A549 (cell line): ENCODE results near the gene EFNA5. TPM values are rescaled to one million over a fixed set of nuclear protein-coding genes. Genes with fewer than 3 reads are reported as not detected.

Experiments
- ATAC-seq, 2 experiments: fragments of 200-7000 bp in 1 of 2; fragments of >200 bp in 1 of 2; cut with Nextera tagmentation in 1 of 2; cut with Tn5 transposase in 1 of 2; 3 replicates each; pipeline versions ENCODE4 v1.8.0 to v1.9.1; 2018 to 2020; ENCODE audit warnings: mild to moderate bottlenecking in 1 of 2, moderate library complexity in 1 of 2
- CTCF ChIA-PET: fragments of 300-600 bp; sonication (Branson Sonifier 250); formaldehyde crosslinking; extraction: SDS; loops from one replicate; lab custom pipeline; 2021; ENCODE audit warnings: antibody characterized with exemption, inconsistent platforms; lab: Yijun Ruan, JAX
- POLR2A ChIA-PET: fragments of 350-600 bp; formaldehyde crosslinking; extraction: SDS; loops from one replicate; lab custom pipeline; 2021; ENCODE audit warnings: antibody characterized with exemption, inconsistent platforms; lab: Yijun Ruan, JAX
- DNase-seq, 2 experiments: peaks; one replicate each; pipeline versions ENCODE4 v3.0.0 to v3.0.0-alpha.2; 2011 to 2016; ENCODE audit warnings: low read depth in 1 of 2, low spot score in 1 of 2
- FAIRE-seq: peaks from 2 replicates; lab custom pipeline; 2011; peaks lifted over from hg19 to GRCh38; lab: Jason Lieb, UNC
- H3K27ac ChIP-seq, 2 experiments: fragments of >200 bp; sonication (Bioruptor Twin); formaldehyde crosslinking; 3 replicates each; pipeline ENCODE4 v1.5.1; 2016 to 2017
- H3K4me1 ChIP-seq: fragments of >200 bp; sonication (Bioruptor Twin); formaldehyde crosslinking; 3 replicates; pipeline ENCODE4 v1.6.1; 2016
- H3K4me2 ChIP-seq: fragments of >200 bp; sonication (Bioruptor Twin); formaldehyde crosslinking; 3 replicates; pipeline ENCODE4 v1.6.1; 2016
- H3K4me3 ChIP-seq: fragments of >200 bp; sonication (Bioruptor Twin); formaldehyde crosslinking; 3 replicates; pipeline ENCODE4 v1.5.1; 2016
- H3K9me3 ChIP-seq: fragments of >200 bp; sonication (Bioruptor Twin); formaldehyde crosslinking; 3 replicates; pipeline ENCODE4 v1.6.1; 2016
- BHLHE40 ChIP-seq: IDR thresholded peaks from 2 replicates; pipeline ENCODE4 v1.6.1; 2012; ENCODE audit warnings: low read depth, low read length, inconsistent platforms
- E2F6 ChIP-seq: IDR thresholded peaks from 2 replicates; pipeline ENCODE4 v1.6.1; 2012; ENCODE audit warnings: low read depth, borderline replicate concordance
- EHMT2 ChIP-seq: fragments of 200-600 bp; sonication (generic); IDR thresholded peaks from 2 replicates; pipeline ENCODE4 v1.6.1; 2016; ENCODE audit warnings: antibody characterized with exemption, low read depth, mild to moderate bottlenecking, moderate library complexity
- ESRRA ChIP-seq: fragments of 150-350 bp; IDR thresholded peaks from 2 replicates; pipeline ENCODE4 v1.6.1; 2014; ENCODE audit warnings: mild to moderate bottlenecking, low read length, borderline replicate concordance
- GATA3 ChIP-seq: IDR thresholded peaks from 2 replicates; pipeline ENCODE4 v1.6.1; 2012; ENCODE audit warnings: borderline replicate concordance
- HES2 ChIP-seq: fragments of >200 bp; sonication (Bioruptor Twin); formaldehyde crosslinking; IDR thresholded peaks from 2 replicates; pipeline ENCODE4 v1.6.1; 2016
- HMGXB4 ChIP-seq: fragments of 250-450 bp; sonication (Bioruptor Pico); IDR thresholded peaks from 2 replicates; pipeline ENCODE4 v1.5.0; 2021; ENCODE audit warnings: mild to moderate bottlenecking, moderate library complexity, borderline replicate concordance
- HOXA7 ChIP-seq: fragments of 250-450 bp; sonication (Bioruptor Pico); IDR thresholded peaks from 2 replicates; pipeline ENCODE4 v1.5.0; 2020; ENCODE audit warnings: mild to moderate bottlenecking, moderate library complexity
- KDM5A ChIP-seq: fragments of 200-600 bp; sonication (generic); IDR thresholded peaks from 2 replicates; pipeline ENCODE4 v1.6.1; 2016; ENCODE audit warnings: antibody characterized with exemption, mild to moderate bottlenecking
- MAFK ChIP-seq: fragments of 450-650 bp; IDR thresholded peaks from 2 replicates; pipeline ENCODE4 v1.6.1; 2014; ENCODE audit not compliant: partially characterized antibody
- MAX ChIP-seq: IDR thresholded peaks from 2 replicates; pipeline ENCODE4 v1.6.1; 2012
- MAZ ChIP-seq: fragments of 150-350 bp; IDR thresholded peaks from 2 replicates; pipeline ENCODE4 v1.6.1; 2014; ENCODE audit warnings: antibody characterized with exemption, low read depth, low read length, borderline replicate concordance
- NR3C1 ChIP-seq: fragments of >200 bp; sonication (Bioruptor Twin); formaldehyde crosslinking; IDR thresholded peaks from 3 replicates; pipeline ENCODE4 v1.6.1; 2017
- PHF8 ChIP-seq: fragments of 200-600 bp; sonication (generic); IDR thresholded peaks from 2 replicates; pipeline ENCODE4 v1.6.1; 2016; ENCODE audit warnings: low read depth, mild to moderate bottlenecking, antibody characterized with exemption, moderate library complexity, borderline replicate concordance
- RNF2 ChIP-seq: fragments of 200-600 bp; sonication (generic); IDR thresholded peaks from 2 replicates; pipeline ENCODE4 v1.6.1; 2016; ENCODE audit warnings: low read depth, mild to moderate bottlenecking, antibody characterized with exemption, moderate library complexity, borderline replicate concordance
- ZC3H11A ChIP-seq: fragments of 450-650 bp; IDR thresholded peaks from 2 replicates; pipeline ENCODE4 v1.6.1; 2014; ENCODE audit warnings: antibody characterized with exemption, mild to moderate bottlenecking
- ZNF302 ChIP-seq: fragments of 250-450 bp; sonication (Bioruptor Pico); IDR thresholded peaks from 2 replicates; pipeline ENCODE4 v1.9.0; 2021; ENCODE audit warnings: inconsistent platforms, mild to moderate bottlenecking, moderate library complexity
- ZSCAN20 ChIP-seq: fragments of 250-450 bp; sonication (Bioruptor Pico); IDR thresholded peaks from 2 replicates; pipeline ENCODE4 v1.8.0; 2022; ENCODE audit warnings: mild to moderate bottlenecking, moderate library complexity
- WGBS: methylation state at CpG from one replicate; pipeline ENCODE4 v1.1.6; 2017; ENCODE audit errors: missing lambda C conversion rate; 5-methylcytosine and 5-hydroxymethylcytosine counted together
- polyA plus RNA-seq, 4 experiments: library from polyadenylated mRNA; depleted of rRNA in 3 of 4; stranded (reverse); fragments of >200 nt; fragmentation: RNase III in 1 of 4; extraction: RNeasy Plus Mini Kit Qiagen cat#74134 plus additional on column Dnase treatment in 1 of 4; gene quantifications; 2 replicates in 3 of 4; 3 replicates in 1 of 4; pipeline ENCODE4 v1.2.3, GENCODE V29; 2011 to 2017

The EFNA5 gene
- polyA plus RNA-seq, 2 of the 4 experiments (the other 2 are of a cell fraction) = 8.5 to 20.7 TPM

GRCh38 chr5:107631805-107632362 lies 38.9 kb downstream of the EFNA5 start:
- FAIRE-seq = no peak
- DNase-seq = no peak
- Histone ChIP-seq H3K4me2 (no peak overlapping the region), H3K4me1 (peaks cover 10% of the 10 kb centered on the region; the same call in 2 of the 3 replicates), H3K4me3 (no peak overlapping the region), H3K27ac (no peak overlapping the region), H3K9me3 (no peaks in the 10 kb centered on the region)
- ATAC-seq = 0 out of 6 replicates have a peak, but pooled peaks of 1 of the 2 experiments have one; percentile 18
- ChIA-PET CTCF (no interaction called here), POLR2A (no interaction called here)
- no peak for TF ChIP-seq EHMT2
- 91% methylated on average over 4 of the region's 4 CpGs for WGBS

- ATAC-seq (peak in 1 of 2 experiments; percentile 19; a peak in 2 of 6 replicates), DNase-seq (no peak), FAIRE-seq (peak; percentile 18)
- H3K4me1 ChIP-seq = peaks cover 10% of the 10 kb centered on the region; the same call in 2 of the 3 replicates
- no peak overlapping the region for H3K4me2 ChIP-seq
- ChIA-PET POLR2A (no interaction called here), CTCF (interaction anchor here (1.1 kb wide), 2 partner anchors 15 to 31 kb away, joined by 3 to 4 read pairs; no protein-coding TSS in a partner anchor)
- H3K27ac ChIP-seq = no peak overlapping the region
- WGBS = 98% methylated on average over 2 of the region's 2 CpGs
- no peak for TF ChIP-seq KDM5A
- no peak for TF ChIP-seq ZSCAN20 (CRISPR knock-in tag)
- TF ChIP-seq MAX = no peak
- no peak for TF ChIP-seq EHMT2
- no peak for TF ChIP-seq MAZ
- no peak for TF ChIP-seq RNF2
- TF ChIP-seq HES2 = no peak
- TF ChIP-seq GATA3 = no peak
- no peak for TF ChIP-seq HMGXB4 (CRISPR knock-in tag)
- no peak for TF ChIP-seq ZNF302
- no peak for TF ChIP-seq PHF8
- no peak for TF ChIP-seq ESRRA
- TF ChIP-seq E2F6 = no peak
- no peak overlapping the region for H3K4me3 ChIP-seq
- no peaks in the 10 kb centered on the region for H3K9me3 ChIP-seq
These were observed 40.6 kb downstream of the EFNA5 start for GRCh38 chr5:107630184-107630583.

GRCh38 chr5:107624235-107624634 lies 46.5 kb downstream of the EFNA5 start:
- no peak for DNase-seq
- peaks cover 9% of the 10 kb centered on the region; the same call in 1 of the 3 replicates for H3K4me1 ChIP-seq
- H3K4me2 ChIP-seq = no peak overlapping the region
- ChIA-PET CTCF (no interaction called here), POLR2A (no interaction called here)
- 96% methylated on average over 1 of the region's 1 CpG for WGBS
- ATAC-seq = no peak
- H3K4me3 ChIP-seq = no peak overlapping the region
- H3K27ac ChIP-seq = no peak overlapping the region
- FAIRE-seq = no peak
- H3K9me3 ChIP-seq = no peaks in the 10 kb centered on the region
- TF ChIP-seq MAFK (peak; percentile 87), HOXA7 (CRISPR knock-in tag) (no peak), ZC3H11A (no peak), NR3C1 (no peak), MAX (no peak), BHLHE40 (no peak)
- TF ChIP-seq, all 56 proteins: peak for 1
